Stimulated activated CD8-positive, alpha-beta memory T cell treated with anti-CD3 and anti-CD28 coated beads, Interleukin-15, amount 100 ng/mL, for 4 hours (primary cell): ENCODE results near the gene CHST12.
"Not testable (repeated sequence)": the region's sequence is repeated elsewhere in the genome, so short reads cannot be mapped to it uniquely, and the experiment has no call there.

Source experiments
- DNase-seq, 2 donors: peaks; one replicate each; pipeline ENCODE4 v3.0.0-alpha.2; 2020; ENCODE audit warnings: low read depth in 2 of 2

Gene CHST12

GRCh38 chr7:2403718-2404648 lies 572 bp downstream of the CHST12 start:
- no peak for DNase-seq

GRCh38 chr7:2404714-2405119 lies 1.3 kb downstream of the CHST12 start:
- DNase-seq, result no peak

DNA sequence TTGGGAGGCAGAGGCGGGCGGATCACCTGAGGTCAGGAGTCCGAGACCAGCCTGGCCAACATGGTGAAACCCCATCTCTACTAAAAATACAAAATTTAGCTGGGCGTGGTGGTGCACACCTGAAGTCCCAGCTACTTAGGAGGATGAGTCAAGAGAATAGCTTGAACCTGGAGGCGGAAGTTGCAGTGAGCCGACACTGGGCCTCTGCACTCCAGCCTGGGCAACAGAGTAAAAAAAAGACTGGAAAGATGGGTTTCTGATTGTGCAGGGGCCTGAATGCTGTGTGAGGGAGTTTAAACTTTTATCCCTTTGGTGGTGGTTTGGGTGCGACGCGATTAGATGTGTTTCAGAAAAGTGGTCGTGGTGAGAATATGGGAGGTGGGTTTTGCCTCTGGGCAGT lies 1.8 kb downstream of the CHST12 start:
- no peak for DNase-seq

DNA sequence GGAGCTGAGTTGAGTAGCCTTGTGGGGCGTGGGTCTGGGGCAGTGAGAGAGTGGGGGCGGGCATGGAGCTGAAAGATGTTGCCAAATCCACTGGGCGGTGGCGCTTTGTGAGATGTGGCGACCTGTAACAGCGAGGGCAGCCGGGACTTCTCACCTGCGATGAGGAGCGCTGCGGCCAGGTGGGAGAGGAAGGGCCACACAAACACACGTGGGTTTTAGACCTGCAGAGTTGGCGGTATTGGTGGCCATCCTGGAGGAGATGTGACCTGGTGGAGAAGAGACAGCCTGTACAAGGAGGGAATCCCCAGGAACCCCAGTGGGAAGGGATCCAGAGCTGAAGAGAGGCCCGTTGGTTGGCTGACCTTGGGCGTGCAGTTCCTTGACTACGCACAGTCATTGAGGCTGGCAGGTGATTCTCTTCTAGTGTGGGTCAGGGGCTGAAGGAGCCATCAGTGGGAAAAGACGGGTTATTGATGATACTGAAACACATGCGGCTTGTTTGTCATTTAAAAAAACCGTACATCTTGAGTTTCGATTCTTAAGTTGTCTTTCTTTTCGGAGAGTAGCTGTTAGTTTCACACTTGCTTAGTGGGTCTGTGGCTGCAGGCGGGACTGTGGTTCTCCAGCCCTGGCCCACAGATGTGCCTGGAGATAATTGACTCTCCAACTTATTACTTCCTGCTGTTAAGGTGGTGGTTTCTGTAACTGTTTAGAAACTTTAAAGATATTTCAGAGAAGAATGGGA lies 2.4 kb downstream of the CHST12 start:
- DNase-seq, result no peak

DNA sequence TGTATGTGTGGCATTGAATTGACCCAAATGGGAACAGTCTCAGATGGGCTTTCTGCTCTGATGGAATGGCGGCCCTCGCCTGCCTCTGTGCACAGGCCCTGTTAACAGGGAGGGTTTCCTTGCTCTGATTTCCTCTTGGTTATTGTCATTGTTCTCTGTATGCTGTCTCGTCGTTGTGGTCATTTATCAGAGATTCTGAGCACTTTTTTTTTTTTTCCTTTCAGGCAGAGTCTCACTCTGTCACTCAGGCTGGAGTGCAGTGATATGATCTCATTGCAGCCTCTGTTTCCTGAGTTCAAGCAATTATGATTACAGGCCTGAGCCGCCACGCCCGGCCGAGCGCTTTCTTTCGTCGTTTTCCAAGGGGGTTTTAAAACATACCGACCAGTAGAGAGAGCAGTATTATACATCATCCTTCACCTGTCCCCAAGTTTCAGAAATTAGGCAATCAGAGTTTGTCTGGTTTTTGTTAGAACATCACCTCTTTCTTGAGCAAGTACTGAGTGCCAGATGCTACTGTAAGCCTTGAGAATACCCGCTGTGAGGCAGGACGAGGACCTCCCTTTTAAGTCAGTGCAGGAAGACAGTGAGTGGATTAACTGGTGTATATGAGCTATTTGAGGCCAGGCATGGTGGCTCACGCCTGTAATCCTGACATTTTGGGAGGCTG lies 6.5 kb downstream of the CHST12 start:
- DNase-seq, result no peak

DNA sequence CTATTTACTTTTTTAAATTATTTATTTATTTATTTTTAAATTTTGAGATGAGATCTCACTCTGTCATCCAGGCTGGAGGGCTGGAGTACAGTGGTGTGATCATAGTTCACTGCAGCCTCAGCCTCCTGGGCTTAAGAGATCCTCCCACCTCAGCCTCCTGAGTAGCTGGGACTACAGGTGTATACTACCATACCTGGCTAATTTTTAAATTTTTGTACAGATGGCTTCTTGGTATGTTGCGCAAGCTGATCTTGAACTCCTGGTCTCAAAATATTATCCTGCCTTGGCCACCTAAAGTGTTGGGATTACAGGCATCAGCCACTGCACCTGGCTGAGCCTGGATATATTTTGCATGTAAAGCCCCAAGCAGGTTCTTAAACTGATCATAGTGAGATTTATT lies 7.6 kb downstream of the CHST12 start:
- DNase-seq, result no peak

GRCh38 chr7:2411815-2412586 lies 8.6 kb downstream of the CHST12 start:
- DNase-seq, result no peak

GRCh38 chr7:2412587-2413201 lies 9.3 kb downstream of the CHST12 start:
- DNase-seq, result no peak

DNA sequence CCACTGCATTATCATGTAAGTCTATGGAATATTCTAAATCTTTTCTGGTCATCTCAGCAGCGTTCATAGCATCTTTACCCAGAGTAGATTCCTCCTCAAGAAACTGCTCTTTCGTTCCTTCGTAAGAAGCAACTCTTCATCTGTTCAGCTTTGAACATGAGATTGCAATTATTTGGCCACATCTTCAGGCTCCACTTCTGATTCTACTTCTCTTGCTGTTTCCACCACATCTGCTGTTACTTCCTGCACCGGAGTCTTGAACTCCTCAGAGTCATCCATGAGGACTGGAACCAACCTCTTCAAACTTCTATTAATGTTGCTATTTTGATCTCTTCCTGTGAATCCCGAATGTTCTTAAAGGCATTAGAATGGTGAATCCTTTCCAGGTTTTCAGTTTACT lies 12.7 kb downstream of the CHST12 start:
- no peak for DNase-seq

GRCh38 chr7:2416650-2417049 lies 13.2 kb downstream of the CHST12 start:
- no peak for DNase-seq

GRCh38 chr7:2417178-2417577 lies 13.8 kb downstream of the CHST12 start:
- DNase-seq, result not testable (repeated sequence)

DNA sequence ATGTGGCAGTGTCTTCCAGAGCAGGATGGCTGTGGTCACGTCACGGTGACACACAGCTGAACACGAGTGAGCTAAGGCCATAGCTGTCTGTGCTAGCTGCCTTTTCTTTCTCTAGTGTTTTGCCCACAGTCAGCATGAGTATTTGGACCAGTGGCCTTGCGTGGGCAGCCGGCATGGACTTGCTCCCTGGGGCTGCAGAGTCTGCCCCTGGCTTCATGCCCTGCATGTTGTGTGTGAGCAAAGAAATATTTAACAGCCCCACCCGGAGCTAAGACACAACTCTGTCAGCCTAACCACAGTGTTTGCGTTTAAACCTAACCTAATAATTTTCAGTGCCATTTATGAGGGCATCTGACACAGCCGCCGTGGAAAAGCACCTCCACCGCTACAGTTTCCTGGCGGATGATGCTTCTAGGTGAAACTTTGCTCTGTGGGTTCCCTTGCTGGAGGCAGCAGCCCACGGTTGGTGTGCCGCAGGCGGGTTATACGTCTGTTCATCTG lies 14.6 kb downstream of the CHST12 start:
- DNase-seq, result peak; percentile 39 to 53

- no peak for DNase-seq
Observed at GRCh38 chr7:2420216-2420933, 17.0 kb downstream of the CHST12 start.

DNA sequence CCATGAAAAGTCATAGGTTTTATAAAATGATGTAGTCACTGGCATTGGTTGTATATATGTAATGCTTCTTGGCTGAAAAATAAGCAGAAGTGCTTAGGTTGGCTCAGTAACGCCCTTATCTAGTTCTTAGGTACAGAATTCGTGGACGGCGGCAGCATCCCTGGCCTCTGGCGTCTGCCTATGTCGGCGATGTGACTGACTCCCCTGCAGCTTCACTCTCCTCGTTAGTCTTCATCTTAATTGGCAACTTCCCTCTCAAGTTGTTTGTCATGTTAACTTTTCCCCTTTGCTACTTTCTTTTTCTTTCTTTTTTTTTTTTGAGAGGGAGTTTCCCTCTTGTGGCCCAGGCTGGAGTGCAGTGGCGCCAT lies 18.5 kb downstream of the CHST12 start:
- DNase-seq, result no peak

DNA sequence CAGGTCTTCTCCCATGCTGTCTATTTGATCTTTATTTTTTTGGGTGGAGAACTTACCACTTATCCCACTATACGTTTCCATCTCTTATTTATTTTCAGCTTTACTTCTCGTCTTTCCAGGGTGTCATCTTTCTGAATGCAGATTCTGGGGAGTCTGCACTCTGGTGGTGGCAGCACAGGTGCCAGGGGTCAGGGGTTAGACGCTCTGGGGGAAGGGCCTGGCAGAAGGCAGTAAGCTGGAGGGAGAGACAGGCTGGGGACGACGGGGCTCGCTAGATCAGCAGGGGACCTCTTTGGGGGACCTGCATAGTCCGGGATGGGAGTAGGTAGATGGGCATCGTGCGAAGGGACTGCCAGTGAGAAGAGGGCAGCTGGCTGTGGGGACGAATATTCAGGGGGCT lies 22.3 kb downstream of the CHST12 start:
- DNase-seq, result no peak

- DNase-seq, result no peak
Observed at GRCh38 chr7:2431260-2431867, 28.0 kb downstream of the CHST12 start.

GRCh38 chr7:2432910-2433712 lies 29.7 kb downstream of the CHST12 start:
- DNase-seq, result no peak

DNA sequence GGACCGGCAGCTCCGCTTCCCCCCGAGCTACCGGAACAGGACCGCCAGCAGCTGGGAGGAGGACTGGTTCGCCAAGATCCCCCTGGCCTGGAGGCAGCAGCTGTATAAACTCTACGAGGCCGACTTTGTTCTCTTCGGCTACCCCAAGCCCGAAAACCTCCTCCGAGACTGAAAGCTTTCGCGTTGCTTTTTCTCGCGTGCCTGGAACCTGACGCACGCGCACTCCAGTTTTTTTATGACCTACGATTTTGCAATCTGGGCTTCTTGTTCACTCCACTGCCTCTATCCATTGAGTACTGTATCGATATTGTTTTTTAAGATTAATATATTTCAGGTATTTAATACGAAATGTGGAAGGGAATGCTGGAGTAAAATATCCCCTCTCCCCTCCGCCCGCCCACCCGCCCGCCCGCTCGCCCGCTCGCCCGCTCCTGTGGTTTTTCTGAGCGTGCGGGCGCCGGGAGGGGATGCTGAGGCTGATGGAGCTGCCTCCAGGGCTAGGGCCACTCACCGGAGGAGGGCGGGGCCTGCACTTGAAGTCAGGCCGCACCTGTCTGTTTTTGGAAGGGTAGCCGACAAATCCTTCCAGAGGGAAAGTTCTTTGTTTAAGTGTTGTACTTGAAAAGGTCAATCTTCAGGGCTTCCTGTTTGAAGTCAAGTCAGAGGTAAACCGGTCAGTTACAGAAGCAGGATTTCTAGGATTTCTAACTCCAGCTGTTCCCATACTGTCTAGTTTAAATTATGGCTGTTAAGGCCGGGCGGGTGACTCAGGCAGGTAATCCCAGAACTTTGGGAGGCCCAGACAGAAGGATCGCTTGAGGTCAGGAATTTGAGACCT lies 30.5 kb downstream of the CHST12 start:
- DNase-seq, result no peak
